ENCODE measurements around the gene DCST1. TPM values are rescaled to one million over a fixed set of nuclear protein-coding genes. Genes with fewer than 3 reads are reported as not detected.

Gene DCST1
- total RNA-seq: not detected in 2 replicates

GRCh38 chr1:155033524-155033923, at the start of gene DCST1, which contains the start of gene DCST2:
DCST1 (plus strand) TSS chr1:155033824; CDS start chr1:155034037, 213 bp downstream.
DCST2 (minus strand) TSS chr1:155033781; CDS start chr1:155033701, 80 bp downstream.

GRCh38 chr1:154993572-154994268, 39.9 kb upstream of the DCST1 start, which contains the start of gene LENEP:
LENEP (plus strand) TSS chr1:154993586; CDS start chr1:154993608, 22 bp downstream.

GRCh38 chr1:155002464-155003226, 31.0 kb upstream of the DCST1 start, which contains the start of gene ZBTB7B:
ZBTB7B (plus strand) TSS chr1:155002802; CDS start chr1:155014661, 11,859 bp downstream.

GRCh38 chr1:155050560-155051341, 17.1 kb downstream of the DCST1 start, which contains the start of gene ADAM15:
ADAM15 (plus strand) TSS chr1:155051316; CDS start chr1:155051387, 71 bp downstream.

GRCh38 chr1:155063550-155064110, 30.0 kb downstream of the DCST1 start, which contains the start of gene EFNA4:
EFNA4 (plus strand) TSS chr1:155063740; CDS start chr1:155063824, 84 bp downstream.

GRCh38 chr1:155078469-155079209, 45.0 kb downstream of the DCST1 start, which contains the start of gene EFNA3:
EFNA3 (plus strand) TSS chr1:155078837; CDS start chr1:155078942, 105 bp downstream.

Other genes with a start within 250 kb of the DCST1 start
- gene KCNN3, start 163.5 kb upstream of the DCST1 start, total RNA-seq: 0.07 TPM in 2 replicates
- gene PMVK, start 97.1 kb upstream of the DCST1 start, total RNA-seq: 7.9 and 9.6 TPM in 2 replicates
- 127 and 136 TPM in 2 replicates for gene PBXIP1, start 77.7 kb upstream of the DCST1 start, total RNA-seq
- gene PYGO2, start 72.0 kb upstream of the DCST1 start, total RNA-seq: 11.1 and 11.7 TPM in 2 replicates
- 432 and 457 TPM in 2 replicates for gene SHC1, start 63.1 kb upstream of the DCST1 start, total RNA-seq
- gene CKS1B, start 59.1 kb upstream of the DCST1 start, total RNA-seq: 26.8 and 39.6 TPM in 2 replicates
- gene FLAD1, start 50.5 kb upstream of the DCST1 start, total RNA-seq: 13.0 and 21.8 TPM in 2 replicates
- 0.33 TPM in 1 of 2 replicates, not detected in the other for gene LENEP, start 40.2 kb upstream of the DCST1 start, total RNA-seq
- 27.9 and 31.9 TPM in 2 replicates for gene ZBTB7B, start 31.0 kb upstream of the DCST1 start, total RNA-seq
- 0.07 TPM in 1 of 2 replicates, not detected in the other for gene DCST2, start within 50 bp of the DCST1 start, total RNA-seq
- 113 and 152 TPM in 2 replicates for gene ADAM15, start 17.5 kb downstream of the DCST1 start, total RNA-seq
- 4.6 and 6.5 TPM in 2 replicates for gene EFNA4, start 29.9 kb downstream of the DCST1 start, total RNA-seq
- 3.1 and 4.2 TPM in 2 replicates for gene EFNA3, start 45.0 kb downstream of the DCST1 start, total RNA-seq
- gene EFNA1, start 94.1 kb downstream of the DCST1 start, total RNA-seq: 1.0 and 3.7 TPM in 2 replicates
- 18.8 and 22.9 TPM in 2 replicates for gene SLC50A1, start 102.0 kb downstream of the DCST1 start, total RNA-seq
- 18.4 and 18.5 TPM in 2 replicates for gene DPM3, start 106.7 kb downstream of the DCST1 start, total RNA-seq
- 137 and 153 TPM in 2 replicates for gene KRTCAP2, start 139.5 kb downstream of the DCST1 start, total RNA-seq
- 5.2 and 12.0 TPM in 2 replicates for gene TRIM46, start 140.0 kb downstream of the DCST1 start, total RNA-seq
- 32.0 and 94.1 TPM in 2 replicates for gene THBS3, start 174.1 kb downstream of the DCST1 start, total RNA-seq
- 29.9 and 34.6 TPM in 2 replicates for gene MTX1, start 174.9 kb downstream of the DCST1 start, total RNA-seq
- gene ENTREP3, start 221.7 kb downstream of the DCST1 start, total RNA-seq: 11.1 and 20.4 TPM in 2 replicates
- 51.1 and 69.8 TPM in 2 replicates for gene SCAMP3, start 228.5 kb downstream of the DCST1 start, total RNA-seq
- 33.0 and 36.0 TPM in 2 replicates for gene CLK2, start 239.7 kb downstream of the DCST1 start, total RNA-seq
- 0.91 and 1.4 TPM in 2 replicates for gene HCN3, start 243.6 kb downstream of the DCST1 start, total RNA-seq

Measured in smooth muscle cell of the pulmonary artery (primary cell).